ENCODE measurements around the gene TUBGCP6.

TUBGCP6 gene

GRCh38 chr22:50280708-50281383 lies 36.0 kb upstream of the TUBGCP6 start:
- Histone ChIP-seq H3K79me2 (ENCODE audit: insufficient read depth, low read depth) (no peaks in the 10 kb centered on the region), H3K9ac (no peak overlapping the region), H3K4me1 (ENCODE audit: low read depth, poor library complexity, severe bottlenecking) (no peaks in the 10 kb centered on the region), H3K27me3 (ENCODE audit: insufficient read depth, low read depth) (no peaks in the 10 kb centered on the region), H3K27ac (no peak overlapping the region), H4K20me1 (ENCODE audit: insufficient read depth) (no peaks in the 10 kb centered on the region), H3K4me3 (IDR thresholded peaks at IDR 0.05; ENCODE audit: insufficient read depth, low read depth, low read length) (no peak overlapping the region), H3K4me2 (no peak overlapping the region), H3K36me3 (ENCODE audit: insufficient read depth) (no peaks in the 10 kb centered on the region), H2AFZ (ENCODE audit: low read depth) (no peak overlapping the region)
- TF ChIP-seq CTCF (conservative IDR thresholded peaks at IDR 0.05; ENCODE audit: low read depth, low read length) = no peak

GRCh38 chr22:50280022-50280707 lies 35.3 kb upstream of the TUBGCP6 start:
- Histone ChIP-seq H3K79me2 (ENCODE audit: insufficient read depth, low read depth) (no peaks in the 10 kb centered on the region), H3K4me2 (no peak overlapping the region), H2AFZ (ENCODE audit: low read depth) (no peak overlapping the region), H3K27ac (no peak overlapping the region), H3K4me3 (IDR thresholded peaks at IDR 0.05; ENCODE audit: insufficient read depth, low read depth, low read length) (no peak overlapping the region), H3K9ac (no peak overlapping the region), H4K20me1 (ENCODE audit: insufficient read depth) (no peaks in the 10 kb centered on the region), H3K27me3 (ENCODE audit: insufficient read depth, low read depth) (no peaks in the 10 kb centered on the region), H3K4me1 (ENCODE audit: low read depth, poor library complexity, severe bottlenecking) (no peaks in the 10 kb centered on the region), H3K36me3 (ENCODE audit: insufficient read depth) (no peaks in the 10 kb centered on the region)
- no peak for TF ChIP-seq CTCF (conservative IDR thresholded peaks at IDR 0.05; ENCODE audit: low read depth, low read length)

GRCh38 chr22:50278956-50279619 lies 34.3 kb upstream of the TUBGCP6 start:
- Histone ChIP-seq H3K4me3 (IDR thresholded peaks at IDR 0.05; ENCODE audit: insufficient read depth, low read depth, low read length) (no peak overlapping the region), H3K27ac (no peak overlapping the region), H3K79me2 (ENCODE audit: insufficient read depth, low read depth) (no peaks in the 10 kb centered on the region), H3K27me3 (ENCODE audit: insufficient read depth, low read depth) (no peaks in the 10 kb centered on the region), H4K20me1 (ENCODE audit: insufficient read depth) (no peaks in the 10 kb centered on the region), H3K9ac (no peak overlapping the region), H3K4me1 (ENCODE audit: low read depth, poor library complexity, severe bottlenecking) (peaks cover 2% of the 10 kb centered on the region), H3K36me3 (ENCODE audit: insufficient read depth) (no peaks in the 10 kb centered on the region), H2AFZ (ENCODE audit: low read depth) (no peak overlapping the region), H3K4me2 (no peak overlapping the region)
- TF ChIP-seq CTCF (conservative IDR thresholded peaks at IDR 0.05; ENCODE audit: low read depth, low read length) = no peak

GRCh38 chr22:50278461-50278860 lies 33.6 kb upstream of the TUBGCP6 start:
- no peaks in the 10 kb centered on the region for H3K27me3 ChIP-seq (ENCODE audit: insufficient read depth, low read depth)
- no peaks in the 10 kb centered on the region for H3K79me2 ChIP-seq (ENCODE audit: insufficient read depth, low read depth)
- H3K36me3 ChIP-seq (ENCODE audit: insufficient read depth) = no peaks in the 10 kb centered on the region
- H3K4me1 ChIP-seq (ENCODE audit: low read depth, poor library complexity, severe bottlenecking) = peaks cover 4% of the 10 kb centered on the region
- H3K9ac ChIP-seq = no peak overlapping the region
- TF ChIP-seq CTCF (conservative IDR thresholded peaks at IDR 0.05; ENCODE audit: low read depth, low read length) = no peak
- H3K4me2 ChIP-seq = no peak overlapping the region
- no peak overlapping the region for H2AFZ ChIP-seq (ENCODE audit: low read depth)
- H4K20me1 ChIP-seq (ENCODE audit: insufficient read depth) = no peaks in the 10 kb centered on the region
- H3K27ac ChIP-seq = no peak overlapping the region
- H3K4me3 ChIP-seq (IDR thresholded peaks at IDR 0.05; ENCODE audit: insufficient read depth, low read depth, low read length) = no peak overlapping the region

All from KMS-11 (cell line).